Right hindlimb (tissue), 1 donor: ENCODE data around the gene GABRQ.

Source experiments
- DNase-seq: peaks from one replicate; pipeline ENCODE4 v3.0.0-alpha.2; 2018

Gene GABRQ

GRCh38 chrX:152637649-152638442 lies at the start of gene GABRQ:
GABRQ (plus strand) TSS chrX:152637895; CDS start chrX:152638203, 308 bp downstream.
- peak; percentile 81 for DNase-seq

DNA sequence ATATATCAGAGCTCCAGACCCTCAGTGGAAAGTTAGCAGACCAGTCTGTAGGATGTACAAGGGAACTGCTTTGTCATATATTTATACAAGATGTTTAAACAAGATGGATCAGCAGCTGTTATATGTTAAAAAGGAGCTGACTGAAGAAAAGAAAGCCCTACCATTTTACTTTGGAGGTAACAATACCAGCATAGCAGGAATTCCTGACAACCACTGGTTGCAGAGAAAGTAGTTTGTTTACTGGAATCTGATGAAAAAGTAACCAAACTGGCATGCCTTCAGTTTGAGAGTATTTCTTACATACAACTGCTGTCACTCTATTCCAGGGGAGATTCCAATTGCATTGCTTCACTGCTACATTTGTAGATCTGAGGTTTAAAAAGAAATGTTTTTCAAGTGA lies 49.5 kb upstream of the GABRQ start:
- DNase-seq: no peak

DNA sequence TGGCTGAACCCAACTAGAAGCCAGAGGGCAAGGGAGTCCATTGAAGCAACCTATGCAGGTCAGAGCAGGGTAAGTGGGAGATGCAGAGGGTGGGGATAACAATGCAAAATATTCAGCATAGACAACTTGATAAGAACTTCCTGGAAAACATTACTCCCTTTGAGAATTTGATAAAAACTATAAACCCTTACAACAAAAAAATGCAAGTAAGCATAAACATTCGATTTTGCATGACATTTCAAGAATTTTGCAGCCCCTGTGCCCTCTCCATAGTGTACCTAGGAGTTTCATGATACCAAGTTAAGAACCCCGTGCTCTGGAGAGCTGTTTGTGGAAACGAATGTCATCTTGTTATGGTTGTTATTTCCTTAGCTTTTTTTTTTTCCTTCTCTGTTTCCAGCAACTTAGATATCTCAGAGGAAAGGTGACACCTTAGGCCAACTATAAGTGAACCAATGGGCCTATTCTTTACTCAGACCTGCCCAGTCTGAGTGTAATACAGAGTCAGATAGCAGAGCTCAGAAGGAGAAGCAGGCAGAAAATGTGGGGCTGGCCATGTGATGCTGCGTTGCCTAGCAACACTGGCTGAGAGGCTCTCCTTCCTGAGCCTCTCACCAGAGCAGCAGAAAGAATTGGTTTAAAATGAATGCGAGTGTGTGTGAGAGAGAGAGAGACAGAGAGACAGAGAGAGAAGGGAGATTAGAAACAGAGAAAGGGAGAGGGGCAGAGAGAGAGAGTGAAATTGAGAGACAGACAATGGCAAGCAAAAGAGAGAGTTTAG lies 36.7 kb upstream of the GABRQ start:
- no peak for DNase-seq

GRCh38 chrX:152601848-152602616 lies 35.7 kb upstream of the GABRQ start:
- DNase-seq: no peak

DNA sequence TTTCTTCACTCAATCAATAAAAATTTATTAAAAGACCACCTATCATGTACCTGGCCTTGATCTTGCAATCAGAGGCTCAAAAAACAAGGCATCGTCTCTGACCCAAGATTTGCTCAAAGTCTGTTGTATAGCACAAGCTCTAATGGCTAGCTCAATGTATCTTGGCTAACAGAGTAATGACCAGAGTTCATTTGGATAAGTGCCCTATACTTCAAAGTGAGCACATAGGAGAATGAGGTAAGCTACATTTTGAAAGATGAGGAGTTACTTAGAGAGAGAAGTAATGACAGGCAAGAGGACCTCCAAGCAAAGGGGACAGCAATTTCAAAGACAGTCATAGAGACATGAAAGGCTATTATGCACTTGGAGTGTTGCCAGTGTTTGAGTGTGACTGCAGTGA lies 22.9 kb upstream of the GABRQ start:
- DNase-seq: no peak

DNA sequence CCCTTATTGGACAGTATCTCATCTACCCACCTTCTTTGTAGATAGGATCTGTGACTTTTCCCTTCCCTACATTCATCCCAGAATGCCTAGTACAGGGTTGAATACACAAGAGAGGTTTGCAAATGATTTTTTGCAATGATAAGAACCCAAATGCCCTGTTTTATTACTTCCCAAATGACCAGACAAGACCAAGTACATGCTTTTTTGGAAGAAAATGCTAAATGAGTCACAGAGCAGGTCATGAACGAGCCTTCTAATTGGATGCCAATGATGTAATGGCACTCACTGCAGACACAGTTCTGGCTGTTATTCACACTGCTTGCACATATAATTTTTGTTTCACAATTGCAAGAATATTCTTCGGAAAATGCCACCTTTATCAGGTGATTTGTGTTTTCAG lies 17.8 kb upstream of the GABRQ start:
- DNase-seq: no peak

GRCh38 chrX:152632445-152633097 lies 5.1 kb upstream of the GABRQ start:
- peak; percentile 66 for DNase-seq

DNA sequence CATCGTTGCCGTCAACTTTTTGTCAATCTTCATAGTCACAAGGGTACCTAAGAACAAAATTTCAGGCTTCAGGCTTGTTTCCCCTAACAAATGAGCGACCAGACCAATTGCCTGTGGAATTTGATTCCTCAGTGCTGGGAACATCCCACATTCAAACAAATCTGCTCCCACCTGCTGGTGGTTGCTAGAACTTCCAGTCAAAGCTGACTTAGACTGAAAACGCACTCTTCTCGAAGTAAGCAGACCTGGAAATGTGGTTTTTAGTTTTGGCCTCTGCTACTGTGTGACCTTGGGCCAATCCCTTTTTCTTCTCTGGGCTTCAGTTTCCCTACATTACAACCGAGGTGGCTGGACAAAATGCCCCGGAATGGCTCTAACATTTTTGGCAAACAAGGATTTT lies 1.8 kb upstream of the GABRQ start:
- DNase-seq: peak; percentile 51

DNA sequence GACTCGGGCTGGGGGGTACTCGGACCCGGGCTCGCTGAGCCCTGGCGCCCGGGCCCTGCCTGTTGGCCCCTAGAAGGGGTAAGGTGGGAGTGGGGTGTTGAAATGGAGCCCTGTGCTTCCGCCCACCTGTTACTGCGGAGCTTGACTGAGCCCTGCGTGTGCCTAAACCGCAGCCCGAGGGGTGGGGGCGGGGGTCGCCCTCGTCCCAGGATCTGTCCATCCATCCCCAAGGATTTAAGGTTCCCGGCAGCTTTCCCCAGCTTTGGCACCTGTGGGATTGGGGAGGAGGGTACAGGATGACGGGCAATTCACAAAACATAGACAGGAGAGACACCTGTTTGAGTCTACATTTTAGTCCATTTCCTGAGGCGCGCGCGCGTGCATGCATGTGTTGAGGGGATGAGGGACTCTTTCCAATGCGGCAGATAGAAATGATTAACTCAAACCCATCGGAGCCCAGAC lies 779 bp downstream of the GABRQ start:
- DNase-seq: no peak

- no peak for DNase-seq
Observed at GRCh38 chrX:152639426-152639825, 1.7 kb downstream of the GABRQ start.

DNA sequence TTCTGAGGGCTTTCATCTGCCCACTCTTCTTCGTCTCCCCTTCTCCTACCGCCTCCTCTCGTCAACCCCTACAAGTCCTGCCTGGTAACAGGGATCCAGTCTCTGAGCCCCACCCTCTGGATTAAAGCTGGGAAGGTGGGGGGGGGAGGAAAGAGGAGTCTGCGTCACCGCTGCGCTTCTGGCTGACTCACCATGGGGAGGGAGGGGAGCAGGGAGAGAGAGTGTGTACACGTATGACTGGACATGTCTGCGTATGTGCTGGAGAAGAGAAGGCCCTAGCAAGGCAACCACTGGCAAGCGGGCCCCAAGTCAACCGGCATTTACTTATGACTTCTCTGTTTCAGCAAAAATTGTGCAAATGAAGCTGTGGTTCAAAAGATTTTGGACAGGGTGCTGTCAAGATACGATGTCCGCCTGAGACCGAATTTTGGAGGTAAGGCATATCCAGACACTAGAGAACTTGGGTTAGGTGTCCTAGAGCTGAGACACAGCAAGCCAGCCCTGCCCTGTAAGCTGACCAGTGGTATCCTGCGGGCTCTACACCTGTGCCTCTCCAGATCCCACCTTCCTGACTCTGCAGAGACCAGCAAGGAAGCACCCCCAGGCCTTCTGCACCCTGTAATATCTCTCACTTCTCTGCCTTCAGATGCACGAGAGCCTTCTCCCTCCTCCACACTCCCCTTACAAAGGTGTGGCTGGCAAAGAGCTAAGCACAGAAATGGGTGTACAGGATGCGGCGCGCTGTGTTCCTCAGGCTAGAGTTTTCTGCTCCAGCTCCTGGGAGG lies 2.5 kb downstream of the GABRQ start:
- no peak for DNase-seq

GRCh38 chrX:152641256-152641875 lies 3.7 kb downstream of the GABRQ start:
- DNase-seq: no peak

DNA sequence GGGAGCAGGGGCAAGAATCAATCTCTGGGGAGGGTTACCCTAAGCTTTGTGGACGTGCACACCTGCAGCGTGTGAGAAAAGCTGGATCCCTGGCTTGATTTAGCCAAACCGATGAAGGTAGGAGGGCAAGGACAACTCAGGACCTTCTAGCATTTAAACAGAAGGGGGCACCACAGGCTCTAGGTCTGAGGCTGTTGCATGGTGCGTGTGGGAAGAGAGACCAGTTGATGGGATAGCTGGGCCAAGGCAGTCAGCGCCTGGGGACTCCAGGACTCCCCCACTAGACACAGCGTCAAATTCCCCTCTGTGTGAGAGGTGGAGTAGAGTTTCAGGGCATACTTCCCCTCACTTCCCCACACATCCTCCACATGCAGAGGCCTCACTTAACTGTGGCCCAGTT lies 4.3 kb downstream of the GABRQ start:
- DNase-seq: peak; percentile 23

DNA sequence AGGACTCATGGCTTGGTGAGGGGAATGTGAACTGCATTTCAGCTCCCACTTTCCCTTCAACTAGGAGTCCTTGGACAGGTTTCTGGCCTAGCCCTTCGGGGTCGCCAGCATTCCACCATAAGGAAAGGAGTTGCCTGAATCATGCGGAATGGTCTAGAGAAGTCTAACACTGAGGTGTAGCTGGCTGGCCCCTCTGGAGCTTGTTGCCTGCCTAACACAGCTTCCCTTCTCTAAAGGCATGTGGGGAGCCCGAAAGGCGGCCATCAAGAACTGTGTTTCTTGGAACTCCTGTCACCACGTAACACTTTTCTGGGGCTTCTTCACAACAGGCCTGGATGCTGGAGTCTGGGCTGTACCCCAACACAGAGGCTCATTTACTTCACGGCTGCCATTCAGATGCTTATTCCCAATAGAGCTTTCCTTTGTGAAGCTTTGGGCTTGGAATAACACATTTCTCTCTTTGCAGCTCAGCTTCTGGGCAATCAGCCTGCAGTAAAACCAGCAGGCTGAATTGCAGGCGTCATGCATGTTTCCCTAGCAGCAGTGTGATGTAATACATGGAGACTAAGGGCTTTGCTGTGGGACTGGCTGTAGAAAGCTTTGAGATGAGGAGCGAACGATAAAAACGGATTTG lies 5.4 kb downstream of the GABRQ start:
- DNase-seq: peak; percentile 36

DNA sequence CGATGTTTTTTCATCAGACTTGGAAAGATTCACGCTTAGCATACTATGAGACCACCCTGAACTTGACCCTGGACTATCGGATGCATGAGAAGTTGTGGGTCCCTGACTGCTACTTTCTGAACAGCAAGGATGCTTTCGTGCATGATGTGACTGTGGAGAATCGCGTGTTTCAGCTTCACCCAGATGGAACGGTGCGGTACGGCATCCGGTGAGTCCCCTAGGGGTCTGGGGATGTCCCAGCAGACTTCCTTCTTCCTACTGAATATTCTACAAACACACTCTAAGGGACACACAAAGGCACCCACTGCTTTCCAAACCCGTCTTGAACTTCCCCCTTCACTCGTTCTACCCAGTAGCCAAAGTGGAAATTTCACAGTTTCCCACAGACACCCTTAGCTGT lies 9.3 kb downstream of the GABRQ start:
- no peak for DNase-seq

DNA sequence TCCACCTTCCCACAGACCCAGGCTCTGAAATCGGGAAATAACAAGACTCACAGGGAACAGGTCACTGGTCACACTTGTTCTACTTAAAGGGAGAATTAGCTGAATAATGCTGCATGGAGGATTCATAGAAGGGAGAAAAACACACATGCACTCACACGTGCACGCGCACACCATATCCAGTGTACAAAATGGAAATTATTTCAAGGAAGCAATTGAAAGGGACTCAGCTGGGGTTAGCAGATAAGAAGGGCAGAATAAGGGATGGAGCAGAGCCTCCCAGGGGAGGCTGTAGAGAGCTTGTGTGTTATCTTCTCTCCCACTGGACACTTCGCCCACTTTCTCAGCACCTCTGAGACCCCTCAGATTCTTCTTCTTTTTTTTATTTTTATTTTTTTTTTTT lies 10.3 kb downstream of the GABRQ start:
- DNase-seq: no peak

DNA sequence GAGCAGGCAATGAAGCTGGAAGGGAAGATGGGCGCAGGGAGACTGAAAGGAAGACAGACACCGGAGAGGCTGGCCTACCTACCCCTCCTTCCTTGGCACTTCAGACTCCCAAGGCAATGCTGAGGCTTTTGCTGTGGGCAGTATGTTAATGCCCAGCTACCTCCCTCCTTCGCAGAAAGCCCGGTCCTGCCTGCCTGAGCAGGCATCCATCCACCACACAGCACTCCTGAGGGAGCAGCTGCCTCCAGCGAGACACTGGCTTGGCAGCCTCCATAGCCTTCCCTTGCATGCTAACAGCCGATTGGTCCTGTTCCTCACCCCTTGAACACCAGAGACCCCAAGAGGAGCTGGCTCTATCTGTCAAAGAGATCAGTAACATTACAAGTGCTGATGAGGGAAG lies 14.4 kb downstream of the GABRQ start:
- DNase-seq: no peak

- DNase-seq: no peak
Observed at GRCh38 chrX:152652467-152652866, 14.8 kb downstream of the GABRQ start.

GRCh38 chrX:152656087-152656486 lies 18.4 kb downstream of the GABRQ start:
- DNase-seq: no peak

DNA sequence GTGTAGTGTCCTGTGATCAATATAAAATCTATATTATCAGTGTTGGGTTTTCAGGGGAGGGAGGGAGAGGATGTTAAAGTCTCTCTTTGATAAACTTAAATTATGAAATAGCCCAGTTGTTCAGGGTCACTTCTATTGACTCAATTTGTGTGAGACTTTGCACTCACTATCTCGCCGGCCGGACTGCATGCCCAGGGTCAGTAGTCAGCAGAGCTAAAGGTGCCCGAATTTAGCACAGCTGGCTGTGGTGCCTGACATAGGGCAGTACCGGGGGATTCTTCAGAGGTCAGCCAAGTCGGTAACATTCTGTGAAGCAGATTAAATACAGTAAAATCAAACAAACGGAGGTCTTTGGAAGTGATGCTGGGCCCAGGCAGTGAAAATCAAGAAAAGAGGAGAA lies 19.2 kb downstream of the GABRQ start:
- DNase-seq: no peak

GRCh38 chrX:152658302-152658701 lies 20.6 kb downstream of the GABRQ start:
- no peak for DNase-seq
